Transverse colon (tissue), 4 donors: ENCODE data around the gene WDR45. TPM values are rescaled to one million over a fixed set of nuclear protein-coding genes. Genes with fewer than 3 reads are reported as not detected.

Experiments used
- DNase-seq: peaks from one replicate; pipeline ENCODE4 v3.0.0-alpha.2; 2019
- H3K27ac ChIP-seq, 4 donors: fragments of 200-600 bp; sonication (generic); 2 replicates each; pipeline ENCODE4 v1.5.1; 2016 to 2018; ENCODE audit warnings: inconsistent platforms in 4 of 4
- H3K27me3 ChIP-seq: fragments of 200-600 bp; sonication (generic); 2 replicates; pipeline ENCODE4 v1.5.1; 2017; ENCODE audit warnings: inconsistent platforms
- H3K36me3 ChIP-seq, 4 donors: fragments of 200-600 bp; sonication (generic); 2 replicates each; pipeline ENCODE4 v1.5.1; 2017 to 2019; ENCODE audit warnings: inconsistent platforms in 4 of 4
- H3K4me1 ChIP-seq, 4 donors: fragments of 200-600 bp; sonication (generic); 2 replicates each; pipeline ENCODE4 v1.5.1; 2017 to 2020; ENCODE audit warnings: inconsistent platforms in 4 of 4
- H3K4me3 ChIP-seq, 4 donors: fragments of 200-600 bp; sonication (generic); 1 replicate in 1 of 4; 2 replicates in 3 of 4; pipeline versions ENCODE4 v1.5.1 to v1.6.1; 2017 to 2019; ENCODE audit warnings: inconsistent platforms in 4 of 4
- H3K9me3 ChIP-seq, 2 donors: fragments of 200-600 bp; sonication (generic); 2 replicates each; pipeline ENCODE4 v1.5.1; 2017 to 2019; ENCODE audit warnings: inconsistent platforms in 2 of 2
- CTCF ChIP-seq, 5 experiments: fragments of 200-600 bp in 3 of 5; fragments of 450-650 bp in 2 of 5; sonication (generic) in 3 of 5; IDR thresholded peaks; 1 replicate in 2 of 5; 2 replicates in 3 of 5; pipeline ENCODE4 v1.5.1; 2016 to 2017; ENCODE audit warnings: antibody characterized with exemption in 5 of 5, inconsistent platforms in 3 of 5, mild to moderate bottlenecking in 2 of 5, moderate library complexity in 1 of 5
- EP300 ChIP-seq: sonication (generic); formaldehyde crosslinking; IDR thresholded peaks from one replicate; pipeline ENCODE4 v1.6.1; 2017; ENCODE audit warnings: antibody characterized with exemption, low read depth
- POLR2A ChIP-seq: fragments of 450-650 bp; IDR thresholded peaks from one replicate; pipeline ENCODE4 v1.6.1; 2016; ENCODE audit warnings: antibody characterized with exemption, mild to moderate bottlenecking, moderate library complexity
- POLR2AphosphoS5 ChIP-seq, 3 donors: sonication (generic); formaldehyde crosslinking; IDR thresholded peaks; one replicate each; pipeline ENCODE4 v1.6.1; 2016; ENCODE audit warnings: antibody characterized with exemption in 3 of 3
- WGBS, 2 donors: methylation state at CpG; one replicate each; pipeline ENCODE4 v1.1.5; 2018; ENCODE audit warnings: low coverage in 1 of 2; 5-methylcytosine and 5-hydroxymethylcytosine counted together
- in situ Hi-C, 4 donors: fragments of 200-750 bp; cut with MboI; loops; one replicate each; pipeline versions ENCODE4 v1.15.0 to v1.15.1; 2017; ENCODE audit warnings: low sequenced_read_pairs in 3 of 4, low pct_ligation_motif_present in 1 of 4, low pct_unique_long_range_greater_than_20kb in 1 of 4
- intact Hi-C: fragments of 100-400 bp; cut with DNase I; formaldehyde crosslinking; loops from one replicate; pipeline ENCODE4 v1.15.1; 2023; ENCODE audit warnings: low total_unique reads
- total RNA-seq, 4 donors: library from RNA; depleted of rRNA; stranded (reverse); fragments of >200 nt; gene quantifications; one replicate each; pipeline ENCODE4 v1.1.0, GENCODE V29; 2016

WDR45 gene
- total RNA-seq, 4 donors from 2014 or later, result 73.5 to 205 (median 117) TPM

- Histone ChIP-seq H3K4me3 (peak overlapping the region in 3 of 4 donors; percentile 20 to 53 (median 41)), H3K27ac (peak overlapping the region; percentile 59 to 81 (median 71)), H3K9me3 (no peaks in the 10 kb centered on the region), H3K4me1 (no peaks in the 10 kb centered on the region), H3K27me3 (no peaks in the 10 kb centered on the region), H3K36me3 (no peaks in the 10 kb centered on the region)
- in situ Hi-C loops (no loop called here), intact Hi-C loops (no loop called here)
- TF ChIP-seq POLR2A (peak; percentile 22), POLR2AphosphoS5 (IDR thresholded peaks at IDR 0.05) (no peak), CTCF (IDR thresholded peaks at IDR 0.05) (no peak), EP300 (no peak)
- DNase-seq, result peak; percentile 39
- 45% methylated on average over 8 of the region's 10 CpGs; no CpG with 5 or more reads in 1 of the 2 donors for WGBS, 2 donors
Measured at GRCh38 chrX:49059681-49060085, 20.0 kb downstream of the WDR45 start.

DNA sequence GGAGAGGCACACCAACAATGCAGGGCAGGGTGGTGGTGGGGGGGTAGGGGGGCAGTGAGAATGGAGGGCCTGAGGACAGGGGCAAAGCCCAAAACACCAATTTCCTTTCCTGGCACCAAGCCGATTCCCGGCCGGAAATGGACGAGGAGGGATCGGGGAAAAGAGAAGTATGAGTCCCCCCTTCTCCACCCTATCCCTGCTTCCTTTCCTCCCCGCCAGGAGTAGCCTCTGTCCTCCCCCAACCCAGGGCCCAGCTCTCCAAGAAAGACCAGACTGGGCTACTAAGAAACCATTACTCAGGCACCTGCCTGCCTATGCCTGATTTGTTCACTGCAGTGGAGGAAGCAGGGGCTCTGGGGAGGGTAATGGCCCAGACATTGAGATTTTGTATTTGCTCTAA lies 20.5 kb downstream of the WDR45 start:
- H3K4me3 ChIP-seq, result peak overlapping the region in 3 of 4 donors; percentile 20 to 53 (median 41)
- no peaks in the 10 kb centered on the region for H3K9me3 ChIP-seq
- no peaks in the 10 kb centered on the region for H3K36me3 ChIP-seq
- TF ChIP-seq POLR2A (no peak), EP300 (no peak), CTCF (IDR thresholded peaks at IDR 0.05) (no peak), POLR2AphosphoS5 (IDR thresholded peaks at IDR 0.05) (no peak)
- in situ Hi-C loops, result no loop called here
- 58% methylated on average over 6 of the region's 6 CpGs; no CpG with 5 or more reads in 1 of the 2 donors for WGBS, 2 donors
- intact Hi-C loops, result no loop called here
- no peaks in the 10 kb centered on the region for H3K27me3 ChIP-seq
- H3K27ac ChIP-seq, result peak overlapping the region; percentile 59 to 81 (median 71)
- no peaks in the 10 kb centered on the region for H3K4me1 ChIP-seq
- DNase-seq, result no peak

DNA sequence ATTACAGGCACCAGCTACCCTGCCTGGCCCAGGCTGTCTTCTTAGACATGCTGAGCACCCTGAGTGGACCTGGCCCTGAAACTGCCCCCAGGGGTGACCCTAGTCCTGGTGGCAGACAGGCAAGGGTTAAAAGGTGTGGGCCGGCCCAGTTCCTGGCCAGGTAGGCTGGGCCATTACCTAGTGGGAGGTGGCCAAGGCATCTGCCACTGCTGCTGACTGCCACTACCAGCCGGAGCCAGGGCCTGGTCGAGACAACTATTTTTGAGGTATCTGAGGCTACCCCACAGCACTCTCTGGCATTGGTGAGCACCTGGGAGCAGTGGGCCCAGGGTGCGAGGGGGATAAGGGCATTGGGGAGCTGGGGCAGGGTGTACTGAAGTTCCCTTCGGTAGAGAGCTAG lies 20.9 kb downstream of the WDR45 start, which contains the start of gene CCDC120:
Gene CCDC120 (plus strand): TSS at position 206 of the 400 bp plus-strand sequence. CDS start 3,043 bp downstream, outside the sequence.
- WGBS, 2 donors, result 41% methylated on average over 5 of the region's 5 CpGs; no CpG with 5 or more reads in 1 of the 2 donors

More for the DNA sequence above, 20.9 kb downstream of the WDR45 start, which contains the start of gene CCDC120:
- intact Hi-C loops, result no loop called here
- H3K27me3 ChIP-seq, result no peaks in the 10 kb centered on the region
- no peaks in the 10 kb centered on the region for H3K4me1 ChIP-seq
- no peak for TF ChIP-seq CTCF (IDR thresholded peaks at IDR 0.05)
- peak in 2 of 3 donors; percentile 47 to 76 for TF ChIP-seq POLR2AphosphoS5 (IDR thresholded peaks at IDR 0.05)
- peak; percentile 67 for TF ChIP-seq POLR2A
- peak within 1 kb of the TSS; percentile 59 to 81 (median 71) for H3K27ac ChIP-seq
- H3K4me3 ChIP-seq, result peak within 1 kb of the TSS in 3 of 4 donors; percentile 20 to 53 (median 41)
- no peaks in the 10 kb centered on the region for H3K9me3 ChIP-seq
- no peaks in the 10 kb centered on the region for H3K36me3 ChIP-seq
- in situ Hi-C loops, result no loop called here
- peak; percentile 58 for DNase-seq
